ENCODE data around the gene CC2D1A. TPM values are rescaled to one million over a fixed set of nuclear protein-coding genes. Genes with fewer than 3 reads are reported as not detected.

The CC2D1A gene
- total RNA-seq, 4 donors from 2014 or later, result 97.4 to 235 (median 184) TPM

DNA sequence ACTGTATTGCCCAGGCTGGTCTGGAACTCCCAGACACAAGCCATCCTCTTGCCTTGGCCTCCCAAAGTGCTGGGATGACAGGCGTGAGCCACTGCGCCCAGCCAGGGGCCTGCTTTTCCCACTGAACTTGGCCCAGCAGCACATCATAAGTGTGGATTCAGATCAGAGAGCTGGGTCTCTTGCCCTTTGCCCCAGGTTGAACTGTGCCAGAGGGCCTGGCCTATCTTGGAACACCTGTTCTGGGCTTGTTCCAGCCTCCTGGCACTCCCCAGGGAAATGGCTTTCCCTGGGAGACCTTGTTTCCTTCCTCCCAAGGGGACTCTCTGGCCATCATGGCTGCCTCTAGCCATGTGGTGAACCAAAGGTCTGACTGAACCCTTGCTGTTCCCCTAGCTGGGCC is 3.4 kb downstream of the CC2D1A start:
- Histone ChIP-seq H3K9me3 (no peaks in the 10 kb centered on the region), H3K4me1 (peaks cover 0 to 22% (median 0%) of the 10 kb centered on the region in 4 donors), H3K27ac (peak overlapping the region in 3 of 4 donors; percentile 13 to 76 (median 52)), H3K36me3 (peaks cover 0 to 35% (median 0%) of the 10 kb centered on the region in 3 donors), H3K27me3 (no peaks in the 10 kb centered on the region), H3K4me3 (no peak overlapping the region)
- TF ChIP-seq, protein P1, sequence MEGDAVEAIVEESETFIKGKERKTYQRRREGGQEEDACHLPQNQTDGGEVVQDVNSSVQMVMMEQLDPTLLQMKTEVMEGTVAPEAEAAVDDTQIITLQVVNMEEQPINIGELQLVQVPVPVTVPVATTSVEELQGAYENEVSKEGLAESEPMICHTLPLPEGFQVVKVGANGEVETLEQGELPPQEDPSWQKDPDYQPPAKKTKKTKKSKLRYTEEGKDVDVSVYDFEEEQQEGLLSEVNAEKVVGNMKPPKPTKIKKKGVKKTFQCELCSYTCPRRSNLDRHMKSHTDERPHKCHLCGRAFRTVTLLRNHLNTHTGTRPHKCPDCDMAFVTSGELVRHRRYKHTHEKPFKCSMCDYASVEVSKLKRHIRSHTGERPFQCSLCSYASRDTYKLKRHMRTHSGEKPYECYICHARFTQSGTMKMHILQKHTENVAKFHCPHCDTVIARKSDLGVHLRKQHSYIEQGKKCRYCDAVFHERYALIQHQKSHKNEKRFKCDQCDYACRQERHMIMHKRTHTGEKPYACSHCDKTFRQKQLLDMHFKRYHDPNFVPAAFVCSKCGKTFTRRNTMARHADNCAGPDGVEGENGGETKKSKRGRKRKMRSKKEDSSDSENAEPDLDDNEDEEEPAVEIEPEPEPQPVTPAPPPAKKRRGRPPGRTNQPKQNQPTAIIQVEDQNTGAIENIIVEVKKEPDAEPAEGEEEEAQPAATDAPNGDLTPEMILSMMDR (IDR thresholded peaks at IDR 0.05), result no peak
- TF ChIP-seq POLR2A (IDR thresholded peaks at IDR 0.05), result peak in 1 of 2 donors; percentile 43
- peak in 2 of 3 donors; percentile 81 to 83 for DNase-seq

DNA sequence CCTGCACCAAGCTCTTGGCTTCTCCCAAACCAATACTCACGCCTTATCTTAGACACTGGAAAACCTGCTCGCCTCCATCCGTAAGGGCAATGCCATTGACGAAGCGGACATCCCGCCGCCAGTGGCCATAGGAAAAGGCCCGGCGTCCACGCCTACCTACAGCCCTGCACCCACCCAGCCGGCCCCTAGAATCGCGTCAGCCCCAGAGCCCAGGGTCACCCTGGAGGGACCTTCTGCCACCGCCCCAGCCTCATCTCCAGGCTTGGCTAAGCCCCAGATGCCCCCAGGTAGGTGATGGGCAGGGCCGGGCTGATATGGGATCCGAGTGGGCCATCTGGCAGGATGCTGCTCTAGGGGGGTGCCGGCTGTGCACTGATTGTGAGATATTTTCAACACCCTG is 7.4 kb downstream of the CC2D1A start:
- no peaks in the 10 kb centered on the region for H3K9me3 ChIP-seq
- no peak for DNase-seq
- TF ChIP-seq, protein P1 (IDR thresholded peaks at IDR 0.05), result no peak
- TF ChIP-seq POLR2A (IDR thresholded peaks at IDR 0.05), result no peak
- H3K27me3 ChIP-seq, result no peaks in the 10 kb centered on the region
- no peak overlapping the region for H3K27ac ChIP-seq
- H3K4me3 ChIP-seq, result no peak overlapping the region
- peaks cover 0 to 64% (median 0%) of the 10 kb centered on the region in 3 donors for H3K36me3 ChIP-seq
- peaks cover 0 to under 1% (median 0%) of the 10 kb centered on the region in 4 donors for H3K4me1 ChIP-seq

DNA sequence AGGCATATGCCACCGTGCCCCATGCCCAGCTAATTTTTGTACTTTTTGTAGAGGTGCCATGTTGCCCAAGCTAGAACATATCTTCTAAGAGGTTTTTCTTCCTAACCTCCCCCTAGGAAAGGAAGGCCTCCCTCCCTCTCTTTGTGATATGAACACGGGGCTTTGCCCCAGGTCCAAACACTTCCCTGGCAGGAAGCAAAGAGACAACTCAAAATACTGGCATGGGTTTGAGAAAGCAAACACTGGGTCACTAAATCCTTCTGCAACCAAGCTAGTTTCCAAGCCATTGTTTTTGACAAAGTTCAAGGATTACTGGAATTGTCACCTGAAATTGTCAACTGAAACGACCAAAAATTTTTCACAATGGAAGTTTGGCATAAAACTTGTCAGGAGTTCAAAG is 8.8 kb downstream of the CC2D1A start:
- Histone ChIP-seq H3K4me1 (no peaks in the 10 kb centered on the region), H3K9me3 (no peaks in the 10 kb centered on the region), H3K27me3 (no peaks in the 10 kb centered on the region), H3K27ac (no peak overlapping the region), H3K4me3 (no peak overlapping the region), H3K36me3 (peaks cover 0 to 79% (median 0%) of the 10 kb centered on the region in 3 donors)
- no peak for DNase-seq
- TF ChIP-seq, protein P1 (IDR thresholded peaks at IDR 0.05), result no peak

DNA sequence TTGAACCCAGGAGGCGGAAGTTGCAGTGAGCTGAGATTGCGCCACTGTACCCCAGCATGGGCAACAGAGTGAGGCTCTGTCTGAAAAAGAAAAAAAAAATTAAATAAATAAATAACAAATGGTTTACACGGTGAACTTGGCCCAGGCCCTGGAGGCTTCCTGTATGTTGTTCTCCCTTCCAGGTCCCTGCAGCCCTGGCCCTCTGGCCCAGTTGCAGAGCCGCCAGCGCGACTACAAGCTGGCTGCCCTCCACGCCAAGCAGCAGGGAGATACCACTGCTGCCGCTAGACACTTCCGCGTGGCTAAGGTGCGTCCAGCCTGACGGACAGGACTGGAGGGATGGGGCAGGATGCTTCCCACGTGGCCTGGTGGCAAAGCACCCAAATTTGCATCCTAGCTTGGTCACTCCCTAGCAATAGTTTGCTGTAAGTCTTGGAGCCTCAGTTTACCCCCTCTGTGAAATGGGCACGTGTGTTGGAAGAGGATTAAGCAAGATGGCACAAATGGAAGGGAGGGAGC is 11.9 kb downstream of the CC2D1A start:
- peaks cover 0 to 90% (median 3%) of the 10 kb centered on the region in 3 donors for H3K36me3 ChIP-seq

DNA sequence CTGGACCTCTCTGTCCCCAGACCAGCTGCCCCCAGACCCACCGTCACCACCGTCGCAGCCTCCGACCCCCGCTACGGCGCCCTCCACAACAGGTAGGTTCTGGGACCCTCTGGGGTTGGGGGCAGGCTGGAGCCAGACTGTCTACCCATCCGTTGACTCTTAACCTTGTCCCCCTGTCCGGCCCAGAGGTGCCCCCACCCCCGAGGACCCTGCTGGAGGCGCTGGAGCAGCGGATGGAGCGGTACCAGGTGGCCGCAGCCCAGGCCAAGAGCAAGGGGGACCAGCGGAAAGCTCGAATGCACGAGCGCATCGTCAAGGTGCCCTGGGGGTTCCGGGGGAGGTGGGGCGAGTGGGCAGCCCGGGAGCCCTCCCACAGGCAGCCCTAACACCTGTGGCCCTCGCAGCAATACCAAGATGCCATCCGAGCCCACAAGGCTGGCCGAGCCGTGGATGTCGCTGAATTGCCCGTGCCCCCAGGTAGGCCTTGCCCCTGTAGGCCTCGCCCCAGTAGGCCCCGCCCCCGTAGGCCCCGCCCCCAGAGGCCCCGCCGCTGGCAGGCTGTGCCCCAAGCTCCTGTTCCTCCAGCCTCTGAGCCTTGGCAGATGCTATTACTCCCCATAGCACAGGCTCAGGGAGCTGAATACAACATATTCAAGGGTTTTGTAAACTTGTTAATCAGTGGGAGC is 12.9 kb downstream of the CC2D1A start:
- H3K27ac ChIP-seq, result no peak overlapping the region
- peaks cover 0 to 5% (median 0%) of the 10 kb centered on the region in 4 donors for H3K9me3 ChIP-seq
- no peaks in the 10 kb centered on the region for H3K27me3 ChIP-seq
- no peaks in the 10 kb centered on the region for H3K4me1 ChIP-seq
- no peak for DNase-seq
- no peak overlapping the region for H3K4me3 ChIP-seq
- H3K36me3 ChIP-seq, result peaks cover 0 to 90% (median 3%) of the 10 kb centered on the region in 3 donors
- TF ChIP-seq POLR2A (IDR thresholded peaks at IDR 0.05), result no peak
- TF ChIP-seq, protein P1 (IDR thresholded peaks at IDR 0.05), result no peak

More for the DNA sequence above, 11.9 kb downstream of the CC2D1A start:
- Histone ChIP-seq H3K4me1 (no peaks in the 10 kb centered on the region), H3K9me3 (peaks cover 0 to 5% (median 0%) of the 10 kb centered on the region in 4 donors), H3K27ac (no peak overlapping the region), H3K27me3 (no peaks in the 10 kb centered on the region), H3K4me3 (no peak overlapping the region)
- DNase-seq, result no peak
- TF ChIP-seq, protein P1 (IDR thresholded peaks at IDR 0.05), result no peak
- TF ChIP-seq POLR2A (IDR thresholded peaks at IDR 0.05), result no peak
